Measurements from ENCODE around the gene GPR89B.

The GPR89B gene

DNA sequence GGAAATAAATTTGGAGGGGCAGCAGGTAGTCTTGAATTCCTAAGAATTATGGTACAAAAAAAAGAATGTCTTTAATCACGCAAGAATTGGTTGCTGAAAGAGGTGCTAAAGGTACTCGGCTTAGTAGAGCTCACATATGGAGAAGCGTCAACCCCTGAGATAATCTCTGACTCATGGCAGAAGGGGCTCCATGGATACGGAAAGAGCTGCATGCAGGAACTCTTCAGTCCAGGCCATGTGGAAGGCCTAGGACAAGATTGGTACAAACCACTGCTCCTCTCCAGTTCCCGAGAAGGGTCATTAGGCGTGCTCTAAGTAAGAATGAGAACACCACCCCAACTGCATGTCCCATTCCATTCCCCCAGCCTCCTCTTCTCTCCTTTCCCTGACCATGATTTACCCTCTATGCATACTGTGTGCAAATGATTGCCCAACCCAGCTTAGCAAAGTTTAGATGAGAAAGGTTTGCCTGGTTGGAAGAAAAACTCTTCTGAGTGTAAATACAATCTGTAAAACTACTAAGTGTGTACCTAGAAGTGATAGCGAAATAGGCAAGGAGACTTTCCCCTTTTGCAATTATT is 14.8 kb upstream of the GPR89B start:
- TF ChIP-seq, protein P1, sequence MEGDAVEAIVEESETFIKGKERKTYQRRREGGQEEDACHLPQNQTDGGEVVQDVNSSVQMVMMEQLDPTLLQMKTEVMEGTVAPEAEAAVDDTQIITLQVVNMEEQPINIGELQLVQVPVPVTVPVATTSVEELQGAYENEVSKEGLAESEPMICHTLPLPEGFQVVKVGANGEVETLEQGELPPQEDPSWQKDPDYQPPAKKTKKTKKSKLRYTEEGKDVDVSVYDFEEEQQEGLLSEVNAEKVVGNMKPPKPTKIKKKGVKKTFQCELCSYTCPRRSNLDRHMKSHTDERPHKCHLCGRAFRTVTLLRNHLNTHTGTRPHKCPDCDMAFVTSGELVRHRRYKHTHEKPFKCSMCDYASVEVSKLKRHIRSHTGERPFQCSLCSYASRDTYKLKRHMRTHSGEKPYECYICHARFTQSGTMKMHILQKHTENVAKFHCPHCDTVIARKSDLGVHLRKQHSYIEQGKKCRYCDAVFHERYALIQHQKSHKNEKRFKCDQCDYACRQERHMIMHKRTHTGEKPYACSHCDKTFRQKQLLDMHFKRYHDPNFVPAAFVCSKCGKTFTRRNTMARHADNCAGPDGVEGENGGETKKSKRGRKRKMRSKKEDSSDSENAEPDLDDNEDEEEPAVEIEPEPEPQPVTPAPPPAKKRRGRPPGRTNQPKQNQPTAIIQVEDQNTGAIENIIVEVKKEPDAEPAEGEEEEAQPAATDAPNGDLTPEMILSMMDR (IDR thresholded peaks at IDR 0.05): no peak

DNA sequence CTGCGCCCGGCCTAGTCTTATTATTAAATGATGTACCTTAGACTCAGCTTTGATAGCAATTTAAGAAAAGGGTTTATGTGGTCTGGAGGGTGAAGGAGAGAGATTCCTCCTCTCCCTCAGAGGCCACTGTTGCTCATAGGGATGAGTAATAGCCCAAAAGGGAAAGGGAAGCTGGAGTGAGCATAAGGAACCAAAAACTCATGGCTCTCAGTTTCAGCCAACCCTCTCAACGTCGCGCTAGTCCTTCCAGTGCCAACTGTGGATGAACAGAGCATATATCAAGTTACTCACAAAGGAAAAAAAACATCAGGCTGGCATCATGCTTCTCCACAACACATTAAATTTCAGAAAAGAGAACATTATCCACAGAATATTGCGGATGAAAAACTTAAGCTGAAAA is 8.3 kb upstream of the GPR89B start:
- TF ChIP-seq, protein P1 (IDR thresholded peaks at IDR 0.05): no peak

DNA sequence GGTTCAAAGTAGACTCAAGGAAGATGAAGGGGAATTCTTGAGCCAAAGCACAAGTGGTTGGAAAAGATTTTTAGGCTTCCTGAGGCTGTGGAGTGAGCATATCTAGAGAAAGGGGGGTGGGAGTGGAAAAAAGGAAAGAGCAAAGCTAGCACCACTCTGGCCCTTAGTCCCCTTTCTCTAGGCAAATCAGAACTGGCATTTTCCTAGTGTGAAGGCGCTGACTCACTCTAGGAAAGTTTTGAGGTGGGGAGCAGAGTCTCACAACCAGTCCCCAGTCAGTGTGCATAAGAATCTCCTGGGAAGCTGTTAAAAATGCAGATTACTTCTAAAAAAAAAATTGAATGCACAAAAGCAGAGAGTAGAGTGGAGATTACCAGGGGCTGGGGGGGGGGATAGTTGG is 3.4 kb upstream of the GPR89B start:
- TF ChIP-seq, protein P1 (IDR thresholded peaks at IDR 0.05): no peak

DNA sequence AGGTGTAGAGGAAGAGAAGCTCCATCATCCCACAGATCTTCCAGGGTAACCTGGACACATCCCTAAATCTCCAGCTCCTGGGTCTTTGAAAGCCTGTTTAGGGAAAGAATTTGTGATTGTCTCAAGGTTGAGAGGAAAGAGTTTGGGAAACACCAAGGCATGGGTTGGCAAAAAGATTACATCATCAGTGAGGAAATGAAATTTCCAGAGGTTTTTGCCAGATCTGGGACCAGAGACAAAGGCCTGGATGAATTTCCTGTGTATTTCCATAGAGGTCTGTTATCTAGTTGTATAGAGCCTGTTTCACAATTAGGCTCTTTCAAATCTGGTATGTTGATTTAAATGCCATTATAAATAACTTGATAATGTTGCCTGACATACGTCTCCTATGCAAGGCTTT is 82.3 kb downstream of the GPR89B start:
- TF ChIP-seq, protein P1 (IDR thresholded peaks at IDR 0.05): no peak
